WTC11 (cell line): ENCODE data around the gene CEBPZOS. TPM values are rescaled to one million over a fixed set of nuclear protein-coding genes. Genes with fewer than 3 reads are reported as not detected.
"Not testable (repeated sequence)": the region's sequence is repeated elsewhere in the genome, so short reads cannot be mapped to it uniquely, and the experiment has no call there.

Experiments
- ATAC-seq: fragments of 200-7000 bp; cut with Tn5 transposase; 2 replicates; pipeline ENCODE4 v1.10.0; 2021; ENCODE audit warnings: mild to moderate bottlenecking, moderate library complexity
- CTCF ChIA-PET: fragments of 300-600 bp; sonication (Branson Sonifier 250); formaldehyde crosslinking; loops from one replicate; lab custom pipeline; 2021; ENCODE audit warnings: antibody characterized with exemption; lab: Charles Lee
- POLR2A ChIA-PET: fragments of 350-600 bp; sonication (Branson Sonifier 250); formaldehyde crosslinking; loops from one replicate; lab custom pipeline; 2021; ENCODE audit warnings: antibody characterized with exemption; lab: Charles Lee
- DNase-seq: peaks from one replicate; pipeline ENCODE4 v3.0.0; 2021; ENCODE audit warnings: low spot score
- H3K27ac Mint-ChIP-seq: 2 replicates; pipeline ENCODE4 v1.8.0; 2021; ENCODE audit warnings: mixed read lengths
- H3K27me3 Mint-ChIP-seq: 2 replicates; pipeline ENCODE4 v1.8.0; 2021; ENCODE audit warnings: low read depth, mild to moderate bottlenecking, moderate library complexity, mixed read lengths
- H3K36me3 Mint-ChIP-seq: 2 replicates; pipeline ENCODE4 v1.8.0; 2021; ENCODE audit warnings: mixed read lengths
- H3K4me1 Mint-ChIP-seq: 2 replicates; pipeline ENCODE4 v1.8.0; 2022; ENCODE audit warnings: mixed read lengths
- H3K4me3 Mint-ChIP-seq: 2 replicates; pipeline ENCODE4 v1.8.0; 2021; ENCODE audit warnings: mild to moderate bottlenecking, moderate library complexity, mixed read lengths
- H3K9me3 Mint-ChIP-seq: 2 replicates; pipeline ENCODE4 v1.8.0; 2021; ENCODE audit warnings: mixed read lengths
- ARID4B ChIP-seq: sonication (generic); formaldehyde crosslinking; IDR thresholded peaks from 2 replicates; pipeline ENCODE4 v1.8.0; 2023; ENCODE audit warnings: missing genetic modification reagents, mild to moderate bottlenecking, borderline replicate concordance
- ATF2 ChIP-seq: sonication (generic); formaldehyde crosslinking; IDR thresholded peaks from 2 replicates; pipeline ENCODE4 v1.8.1; 2022; ENCODE audit warnings: low read depth, missing genetic modification reagents, borderline replicate concordance
- ATF3 ChIP-seq: sonication (generic); formaldehyde crosslinking; conservative IDR thresholded peaks from 2 replicates; pipeline ENCODE4 v1.8.1; 2022; ENCODE audit warnings: mild to moderate bottlenecking, missing genetic modification reagents
- EMX1 ChIP-seq: fragments of 250-450 bp; sonication (Bioruptor Pico); IDR thresholded peaks from 2 replicates; pipeline ENCODE4 v1.8.0; 2021; ENCODE audit warnings: mild to moderate bottlenecking
- ETV6 ChIP-seq: sonication (generic); formaldehyde crosslinking; IDR thresholded peaks from 2 replicates; pipeline ENCODE4 v1.8.1; 2022; ENCODE audit warnings: mild to moderate bottlenecking, missing genetic modification reagents
- FOXJ3 ChIP-seq: sonication (generic); formaldehyde crosslinking; IDR thresholded peaks from 2 replicates; pipeline ENCODE4 v1.9.0; 2021; ENCODE audit warnings: missing genetic modification reagents, mild to moderate bottlenecking, borderline replicate concordance
- FOXK1 ChIP-seq: sonication (generic); formaldehyde crosslinking; IDR thresholded peaks from 2 replicates; pipeline ENCODE4 v1.8.0; 2022; ENCODE audit warnings: mild to moderate bottlenecking, moderate library complexity, missing genetic modification reagents
- FOXP4 ChIP-seq: sonication (generic); formaldehyde crosslinking; IDR thresholded peaks from 2 replicates; pipeline ENCODE4 v1.8.0; 2022; ENCODE audit warnings: mild to moderate bottlenecking, missing genetic modification reagents
- HMGXB4 ChIP-seq: sonication (generic); formaldehyde crosslinking; IDR thresholded peaks from 2 replicates; pipeline ENCODE4 v1.8.1; 2023; ENCODE audit warnings: mild to moderate bottlenecking, moderate library complexity, missing genetic modification reagents
- NFATC4 ChIP-seq: fragments of 250-450 bp; sonication (Bioruptor Pico); IDR thresholded peaks from 2 replicates; pipeline ENCODE4 v1.9.0; 2021; ENCODE audit warnings: mild to moderate bottlenecking
- NFE2L1 ChIP-seq: sonication (generic); formaldehyde crosslinking; IDR thresholded peaks from 2 replicates; pipeline ENCODE4 v1.8.1; 2023; ENCODE audit warnings: missing genetic modification reagents
- NR1H2 ChIP-seq: sonication (generic); formaldehyde crosslinking; IDR thresholded peaks from 2 replicates; pipeline ENCODE4 v1.9.0; 2021; ENCODE audit warnings: mild to moderate bottlenecking, moderate library complexity, missing genetic modification reagents
- SMAD3 ChIP-seq: sonication (generic); formaldehyde crosslinking; IDR thresholded peaks from 2 replicates; pipeline ENCODE4 v1.8.0; 2022; ENCODE audit warnings: missing genetic modification reagents, mild to moderate bottlenecking, borderline replicate concordance
- SP1 ChIP-seq: sonication (generic); formaldehyde crosslinking; conservative IDR thresholded peaks from 2 replicates; pipeline ENCODE4 v1.8.1; 2022; ENCODE audit warnings: missing genetic modification reagents
- TCF7 ChIP-seq: sonication (generic); formaldehyde crosslinking; IDR thresholded peaks from 2 replicates; pipeline ENCODE4 v1.8.0; 2022; ENCODE audit warnings: mild to moderate bottlenecking, low read depth, missing genetic modification reagents, moderate library complexity
- TEAD4 ChIP-seq: sonication (generic); formaldehyde crosslinking; IDR thresholded peaks from 2 replicates; pipeline ENCODE4 v1.8.0; 2022; ENCODE audit warnings: mild to moderate bottlenecking, missing genetic modification reagents
- ZNF219 ChIP-seq: sonication (generic); formaldehyde crosslinking; IDR thresholded peaks from 2 replicates; pipeline ENCODE4 v1.8.0; 2023; ENCODE audit warnings: missing genetic modification reagents, mild to moderate bottlenecking, borderline replicate concordance
- ZNF396 ChIP-seq: fragments of 250-450 bp; sonication (Bioruptor Pico); IDR thresholded peaks from 2 replicates; pipeline ENCODE4 v1.8.0; 2021; ENCODE audit warnings: mild to moderate bottlenecking, moderate library complexity, borderline replicate concordance
- ZNF425 ChIP-seq: fragments of 250-450 bp; sonication (Bioruptor Pico); conservative IDR thresholded peaks from 2 replicates; pipeline ENCODE4 v1.9.0; 2021; ENCODE audit warnings: mild to moderate bottlenecking
- total RNA-seq: library from RNA; stranded (reverse); gene quantifications from 3 replicates; pipeline ENCODE4 v1.2.3, GENCODE V29; 2021

The CEBPZOS gene
- total RNA-seq, 1 experiment from 2014 or later, result 129 TPM

GRCh38 chr2:37224063-37224462 lies 27.8 kb downstream of the CEBPZOS start (continued):
- TF ChIP-seq ARID4B (CRISPR knock-in tag) (no peak), FOXJ3 (CRISPR knock-in tag) (no peak)

GRCh38 chr2:37225129-37225528 lies 28.8 kb downstream of the CEBPZOS start:
- Mint-ChIP-seq H3K27ac (peak overlapping the region; percentile 96), H3K36me3 (peaks cover 68% of the 10 kb centered on the region), H3K4me3 (peak overlapping the region; percentile 54), H3K4me1 (peaks cover 67% of the 10 kb centered on the region)
- DNase-seq, ATAC-seq, POLR2A ChIA-PET, H3K9me3 Mint-ChIP-seq, H3K27me3 Mint-ChIP-seq, CTCF ChIA-PET: not testable (repeated sequence)

GRCh38 chr2:37226863-37227262 lies 30.6 kb downstream of the CEBPZOS start:
- H3K27ac Mint-ChIP-seq, result peak overlapping the region; percentile 98
- H3K27me3 Mint-ChIP-seq, result no peaks in the 10 kb centered on the region
- peaks cover 67% of the 10 kb centered on the region for H3K4me1 Mint-ChIP-seq
- TF ChIP-seq ZNF396 (CRISPR knock-in tag) (no peak), ZNF219 (CRISPR knock-in tag) (no peak), NR1H2 (CRISPR knock-in tag) (no peak), ZNF425 (no peak), TEAD4 (CRISPR knock-in tag) (no peak), SMAD3 (no peak), NFATC4 (no peak), FOXJ3 (CRISPR knock-in tag) (no peak), ATF3 (CRISPR knock-in tag) (no peak), TCF7 (CRISPR knock-in tag) (no peak), EMX1 (CRISPR knock-in tag) (no peak)
- H3K9me3 Mint-ChIP-seq, result no peaks in the 10 kb centered on the region
- H3K4me3 Mint-ChIP-seq, result peak overlapping the region; percentile 70
- DNase-seq, result no peak
- ChIA-PET CTCF (no interaction called here), POLR2A (no interaction called here)
- H3K36me3 Mint-ChIP-seq, result peaks cover 51% of the 10 kb centered on the region
- ATAC-seq, result peak; percentile 24

- Mint-ChIP-seq H3K9me3 (no peaks in the 10 kb centered on the region), H3K4me1 (peaks cover 55% of the 10 kb centered on the region), H3K27me3 (no peaks in the 10 kb centered on the region), H3K4me3 (no peak overlapping the region; the same call in 1 of the 2 replicates), H3K36me3 (peaks cover 35% of the 10 kb centered on the region), H3K27ac (peak overlapping the region; percentile 55)
- ChIA-PET CTCF (no interaction called here), POLR2A (no interaction called here)
- ATAC-seq, result no peak
- no peak for DNase-seq
- TF ChIP-seq ETV6 (CRISPR knock-in tag), result no peak
- TF ChIP-seq ZNF219 (CRISPR knock-in tag), result no peak
- no peak for TF ChIP-seq NFE2L1 (CRISPR knock-in tag)
- TF ChIP-seq ATF2 (CRISPR knock-in tag), result no peak
- no peak for TF ChIP-seq FOXK1
- TF ChIP-seq TCF7 (CRISPR knock-in tag), result no peak
- TF ChIP-seq FOXP4 (CRISPR knock-in tag), result no peak
- no peak for TF ChIP-seq HMGXB4 (CRISPR knock-in tag)
- TF ChIP-seq SP1 (CRISPR knock-in tag), result no peak
Observed at GRCh38 chr2:37228788-37229187, 32.5 kb downstream of the CEBPZOS start.
